NCI-H2196 (cell line): Measurements from ENCODE around the gene LYPD4.

ENCODE experiments used
- DNase-seq: peaks from one replicate; lab custom pipeline; 2025; ENCODE audit not compliant: unreplicated experiment; lab: John Stamatoyannopoulos, UW

The LYPD4 gene

GRCh38 chr19:41844601-41845000, at the start of gene LYPD4:
LYPD4 (minus strand) TSS chr19:41844683; CDS start chr19:41839285, 5,398 bp downstream.
- no peak for DNase-seq

GRCh38 chr19:41893899-41894298, 49.4 kb upstream of the LYPD4 start:
- DNase-seq, result no peak

GRCh38 chr19:41892173-41892902, 47.9 kb upstream of the LYPD4 start:
- DNase-seq, result no peak

- DNase-seq, result no peak
Observed at GRCh38 chr19:41890936-41891335, 46.5 kb upstream of the LYPD4 start.

GRCh38 chr19:41889896-41890295, 45.4 kb upstream of the LYPD4 start:
- DNase-seq, result no peak

- DNase-seq, result no peak
Observed at GRCh38 chr19:41888926-41889325, 44.4 kb upstream of the LYPD4 start.

GRCh38 chr19:41887711-41888382, 43.4 kb upstream of the LYPD4 start:
- DNase-seq, result peak; percentile 84

- no peak for DNase-seq
Observed at GRCh38 chr19:41886761-41887710, 42.6 kb upstream of the LYPD4 start.

GRCh38 chr19:41883821-41884733, 39.6 kb upstream of the LYPD4 start:
- peak; percentile 98 for DNase-seq

GRCh38 chr19:41883463-41883820, 39.0 kb upstream of the LYPD4 start:
- no peak for DNase-seq

- DNase-seq, result no peak
Observed at GRCh38 chr19:41882568-41883462, 38.3 kb upstream of the LYPD4 start, which contains the start of gene ARHGEF1. ARHGEF1 (plus strand) TSS chr19:41883184; CDS start chr19:41888083, 4,899 bp downstream.

GRCh38 chr19:41880329-41880708, 35.8 kb upstream of the LYPD4 start:
- no peak for DNase-seq

GRCh38 chr19:41879670-41880328, 35.3 kb upstream of the LYPD4 start:
- no peak for DNase-seq

- DNase-seq, result no peak
Observed at GRCh38 chr19:41879080-41879479, 34.6 kb upstream of the LYPD4 start.

GRCh38 chr19:41877916-41878905, 33.7 kb upstream of the LYPD4 start:
- DNase-seq, result no peak

GRCh38 chr19:41876847-41877832, 32.7 kb upstream of the LYPD4 start, which contains the start of gene CD79A:
CD79A (plus strand) TSS chr19:41877279; CDS start chr19:41877305, 26 bp downstream.
- no peak for DNase-seq
